Activated CD8-positive, alpha-beta memory T cell treated with anti-CD3 and anti-CD28 coated beads, Interleukin-2, amount 10 ng/mL, durations not matched to agents 7 days and 5 days (primary cell): ENCODE results near the gene SELENON. TPM values are rescaled to one million over a fixed set of nuclear protein-coding genes. Genes with fewer than 3 reads are reported as not detected.
A peak's percentile ranks its signal among the peaks of the same experiment; 100 is the strongest.
"Not testable (repeated sequence)": the region's sequence is repeated elsewhere in the genome, so short reads cannot be mapped to it uniquely, and the experiment has no call there.

Source experiments
- ATAC-seq: fragments of 150-1000 bp; cut with Tn5 transposase; one replicate; pipeline ENCODE4 v1.10.0; 2021; ENCODE audit warnings: moderate library complexity
- CTCF ChIA-PET: fragments of 350-600 bp; sonication (Branson Sonifier 250); formaldehyde crosslinking; loops from one replicate; lab custom pipeline; 2021; ENCODE audit warnings: antibody characterized with exemption; lab: Charles Lee
- DNase-seq: peaks from one replicate; pipeline ENCODE4 v3.0.0-alpha.2; 2020
- H3K27ac Mint-ChIP-seq: one replicate; pipeline ENCODE4 v1.8.0; 2021; ENCODE audit warnings: mild to moderate bottlenecking, mixed read lengths
- H3K27me3 Mint-ChIP-seq: one replicate; pipeline ENCODE4 v1.8.0; 2021; ENCODE audit warnings: mixed read lengths
- H3K36me3 Mint-ChIP-seq: one replicate; pipeline ENCODE4 v1.8.0; 2021; ENCODE audit warnings: mild to moderate bottlenecking, mixed read lengths
- H3K4me1 Mint-ChIP-seq: one replicate; pipeline ENCODE4 v1.8.0; 2021; ENCODE audit warnings: mixed read lengths
- H3K4me3 Mint-ChIP-seq: one replicate; pipeline ENCODE4 v1.8.0; 2021; ENCODE audit warnings: mild to moderate bottlenecking, moderate library complexity, mixed read lengths
- H3K9me3 Mint-ChIP-seq: one replicate; pipeline ENCODE4 v1.8.0; 2022; ENCODE audit warnings: low read depth, mixed read lengths
- total RNA-seq, 2 experiments: library from RNA; stranded (reverse); gene quantifications; one replicate each; pipeline ENCODE4 v1.2.3, GENCODE V29; 2021

SELENON gene
- total RNA-seq, 2 experiments from 2014 or later, result 2.7 to 2.9 TPM

DNA sequence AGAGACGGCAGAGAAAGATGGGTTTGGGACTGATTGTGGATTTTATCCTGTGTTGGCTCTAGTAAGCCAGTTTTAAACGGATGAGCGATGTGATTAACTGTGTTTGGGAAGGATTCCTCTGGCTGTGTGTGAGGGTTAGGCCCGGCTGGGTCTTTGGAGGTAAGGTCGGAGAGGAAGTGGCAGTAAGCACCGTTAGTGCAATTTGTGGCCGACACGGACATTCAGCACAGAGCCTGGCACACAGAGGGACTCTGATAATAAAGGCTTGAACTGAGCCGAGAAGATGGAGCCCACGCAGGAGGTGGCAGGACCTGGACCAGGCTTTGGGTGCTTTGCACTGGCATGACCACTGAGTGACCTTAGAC is 21.1 kb downstream of the SELENON start:
- DNase-seq (no peak), ATAC-seq (no peak)
- H3K4me1 Mint-ChIP-seq, result peaks cover 23% of the 10 kb centered on the region
- CTCF ChIA-PET, result interaction anchor here (1.1 to 2.9 kb wide), 5 partner anchors 23 to 288 kb away, joined by 3 to 11 read pairs (median 4); partner anchors contain the start of gene PAFAH2
- H3K36me3 Mint-ChIP-seq, result peaks cover 4% of the 10 kb centered on the region
- H3K4me3 Mint-ChIP-seq, result peak overlapping the region; percentile 91
- H3K27me3 Mint-ChIP-seq, result no peaks in the 10 kb centered on the region
- no peaks in the 10 kb centered on the region for H3K9me3 Mint-ChIP-seq
- H3K27ac Mint-ChIP-seq, result peak overlapping the region; percentile 92

DNA sequence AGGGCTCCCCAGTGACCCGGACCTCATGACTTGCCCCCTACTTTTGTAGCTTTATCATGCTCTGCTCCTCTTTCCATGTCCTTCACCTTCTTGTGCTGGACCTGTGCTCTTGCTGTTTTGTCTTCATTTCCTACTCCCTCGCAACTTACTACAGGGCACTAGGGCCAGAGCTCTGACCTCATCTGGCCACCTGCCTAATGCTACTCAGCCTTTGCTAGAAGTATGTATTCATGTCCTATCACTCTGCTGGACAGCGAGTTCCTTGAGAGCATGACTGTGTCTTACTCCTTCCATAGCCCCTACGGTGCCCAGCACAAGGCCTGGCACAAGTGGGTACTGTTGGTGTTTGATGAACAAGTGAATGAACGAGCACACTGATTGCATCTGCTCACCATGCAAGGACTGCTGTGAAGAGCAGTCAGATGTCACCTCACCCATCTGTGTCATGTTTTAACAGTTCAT is 21.7 kb downstream of the SELENON start:
- H3K9me3 Mint-ChIP-seq, result no peaks in the 10 kb centered on the region
- CTCF ChIA-PET, result interaction anchor here (0.9 to 2.9 kb wide), 7 partner anchors 9 to 301 kb away, joined by 3 to 11 read pairs (median 4); partner anchors contain the start of gene PAFAH2
- ATAC-seq, result no peak

DNA sequence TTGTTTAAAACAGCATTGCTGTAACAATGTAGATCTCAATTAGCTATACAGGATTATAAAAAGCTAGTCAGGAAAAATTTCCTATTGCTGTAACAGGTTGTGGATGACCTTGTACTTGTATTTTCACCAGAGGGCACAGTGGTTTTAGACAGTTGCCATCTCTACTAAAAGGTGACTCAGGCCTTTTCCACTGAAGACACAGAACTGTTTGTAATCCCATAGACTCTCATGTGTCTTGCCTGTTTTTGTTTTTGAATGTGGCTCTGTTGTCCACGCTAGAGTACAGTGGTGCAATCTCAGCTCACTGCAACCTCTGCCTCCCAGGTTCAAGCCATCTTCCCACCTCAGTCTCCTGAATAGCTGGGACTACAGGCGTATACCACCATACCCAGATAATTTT is 25.6 kb downstream of the SELENON start:
- H3K9me3 Mint-ChIP-seq, result no peaks in the 10 kb centered on the region
- no peak for DNase-seq
- H3K4me1 Mint-ChIP-seq, result peaks cover 15% of the 10 kb centered on the region
- CTCF ChIA-PET, result no interaction called here
- peaks cover 25% of the 10 kb centered on the region for H3K36me3 Mint-ChIP-seq
- H3K27me3 Mint-ChIP-seq, result no peaks in the 10 kb centered on the region
- no peak for ATAC-seq
- no peak overlapping the region for H3K4me3 Mint-ChIP-seq
- no peak overlapping the region for H3K27ac Mint-ChIP-seq

More for the DNA sequence above, 21.7 kb downstream of the SELENON start:
- Mint-ChIP-seq H3K27ac (peak overlapping the region; percentile 92), H3K36me3 (peaks cover 7% of the 10 kb centered on the region), H3K27me3 (no peaks in the 10 kb centered on the region), H3K4me1 (peaks cover 23% of the 10 kb centered on the region), H3K4me3 (peak overlapping the region; percentile 91)
- no peak for DNase-seq

DNA sequence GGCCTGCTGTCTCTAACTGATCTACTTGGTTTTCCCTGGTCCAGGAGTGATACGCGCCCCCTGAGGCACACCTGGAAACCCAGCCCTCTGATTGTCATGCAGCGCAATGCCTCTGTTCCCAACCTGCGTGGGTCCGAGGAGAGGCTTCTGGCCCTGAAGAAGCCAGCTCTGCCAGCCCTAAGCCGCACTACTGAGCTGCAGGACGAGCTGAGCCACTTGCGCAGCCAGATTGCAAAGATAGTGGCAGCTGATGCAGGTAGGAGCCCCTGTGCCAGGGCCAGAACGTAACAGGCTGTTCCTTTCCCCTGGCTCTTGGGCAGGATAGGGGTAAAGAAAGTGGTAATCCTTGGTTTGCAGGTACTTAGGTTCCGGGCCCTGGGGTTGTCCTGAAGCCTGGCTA is 26.6 kb downstream of the SELENON start:
- Mint-ChIP-seq H3K27ac (no peak overlapping the region), H3K4me1 (peaks cover 6% of the 10 kb centered on the region), H3K4me3 (no peak overlapping the region), H3K36me3 (peaks cover 28% of the 10 kb centered on the region), H3K27me3 (no peaks in the 10 kb centered on the region), H3K9me3 (no peaks in the 10 kb centered on the region)
- CTCF ChIA-PET, result no interaction called here
- ATAC-seq (no peak), DNase-seq (no peak)

DNA sequence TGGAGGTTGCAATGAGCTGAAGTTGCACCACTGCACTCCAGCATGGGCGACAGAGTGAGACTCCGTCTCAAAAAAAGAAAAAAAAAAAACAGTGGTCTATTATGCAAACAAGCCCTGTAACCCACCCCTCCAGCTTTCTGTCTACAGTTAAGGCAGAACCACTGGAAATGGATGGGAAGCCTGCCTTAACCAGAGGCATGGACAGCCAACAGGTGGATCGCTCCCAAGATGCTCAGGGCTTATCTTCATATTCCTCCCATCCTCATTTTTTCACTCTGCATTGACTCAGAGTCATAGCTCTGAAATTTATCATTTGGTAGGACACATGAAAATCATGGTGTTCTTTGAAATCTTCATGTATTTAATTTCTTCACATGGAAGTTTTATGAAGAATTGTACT is 28.5 kb downstream of the SELENON start:
- no peak for DNase-seq
- Mint-ChIP-seq H3K4me1 (no peaks in the 10 kb centered on the region), H3K27me3 (no peaks in the 10 kb centered on the region), H3K27ac (no peak overlapping the region), H3K9me3 (no peaks in the 10 kb centered on the region), H3K36me3 (peaks cover 35% of the 10 kb centered on the region), H3K4me3 (no peak overlapping the region)
- CTCF ChIA-PET, result no interaction called here
- no peak for ATAC-seq

DNA sequence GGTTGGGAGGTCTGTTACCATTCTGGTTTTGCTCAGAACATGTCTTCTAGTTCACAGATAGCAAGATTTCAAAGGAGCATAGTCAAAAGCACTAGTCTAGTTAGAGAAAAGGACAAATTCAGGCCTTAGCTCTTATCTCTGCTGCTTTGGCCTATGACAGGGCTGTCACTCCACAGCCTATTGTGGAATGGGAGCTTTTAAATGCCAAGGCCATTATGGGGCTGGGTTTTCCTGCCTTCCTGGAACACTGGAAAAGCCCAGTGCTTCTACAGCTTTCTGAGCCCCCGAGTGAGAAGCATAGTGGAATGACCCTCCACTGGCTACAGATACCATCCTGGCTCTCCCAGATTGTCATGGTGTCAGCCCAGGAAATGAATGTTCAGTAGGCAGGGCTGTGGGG is 29.1 kb downstream of the SELENON start:
- no peaks in the 10 kb centered on the region for H3K27me3 Mint-ChIP-seq
- H3K27ac Mint-ChIP-seq, result no peak overlapping the region
- ATAC-seq (no peak), DNase-seq (no peak)
- no peaks in the 10 kb centered on the region for H3K4me1 Mint-ChIP-seq
- H3K9me3 Mint-ChIP-seq, result no peaks in the 10 kb centered on the region
- H3K36me3 Mint-ChIP-seq, result peaks cover 35% of the 10 kb centered on the region
- CTCF ChIA-PET, result no interaction called here
- no peak overlapping the region for H3K4me3 Mint-ChIP-seq

DNA sequence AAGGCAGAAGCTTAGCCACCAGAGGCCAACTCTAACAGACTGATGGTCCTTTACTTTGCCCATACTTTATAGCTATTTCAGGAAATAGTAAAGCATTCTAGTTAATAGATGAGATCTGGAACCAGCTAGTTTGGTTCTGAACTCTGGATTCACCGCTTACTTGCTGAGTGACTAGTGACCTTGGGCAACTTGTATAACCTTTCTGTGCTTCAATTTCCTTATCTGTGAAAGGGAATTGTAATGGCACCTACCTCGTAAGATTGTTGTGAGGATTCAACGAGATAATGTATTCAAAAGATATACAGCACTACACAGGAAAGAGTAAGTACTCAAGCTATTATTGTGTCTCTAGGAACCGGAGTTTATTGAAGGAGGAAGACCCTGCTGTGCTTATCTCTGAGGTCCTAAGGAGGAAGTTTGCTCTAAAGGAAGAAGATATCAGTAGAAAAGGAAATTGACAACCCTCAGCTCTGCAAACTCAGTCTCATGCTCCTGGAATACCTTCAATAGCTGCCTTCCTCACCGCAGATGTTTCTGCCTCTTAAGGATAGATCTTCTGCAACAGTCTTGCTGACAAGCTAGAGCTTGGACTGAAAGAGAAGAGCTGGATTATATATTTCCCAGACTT is 31.7 kb downstream of the SELENON start:
- H3K4me1 Mint-ChIP-seq, result no peaks in the 10 kb centered on the region
- CTCF ChIA-PET, result interaction anchor here (0.6 to 1.5 kb wide), 3 partner anchors 8 to 166 kb away, joined by 3 to 4 read pairs (median 4); partner anchors contain the start of gene PAFAH2
- H3K4me3 Mint-ChIP-seq, result no peak overlapping the region
- H3K27ac Mint-ChIP-seq, result no peak overlapping the region
- H3K27me3 Mint-ChIP-seq, result no peaks in the 10 kb centered on the region
- H3K9me3 Mint-ChIP-seq, result no peaks in the 10 kb centered on the region
- DNase-seq (no peak), ATAC-seq (no peak)
- peaks cover 44% of the 10 kb centered on the region for H3K36me3 Mint-ChIP-seq

DNA sequence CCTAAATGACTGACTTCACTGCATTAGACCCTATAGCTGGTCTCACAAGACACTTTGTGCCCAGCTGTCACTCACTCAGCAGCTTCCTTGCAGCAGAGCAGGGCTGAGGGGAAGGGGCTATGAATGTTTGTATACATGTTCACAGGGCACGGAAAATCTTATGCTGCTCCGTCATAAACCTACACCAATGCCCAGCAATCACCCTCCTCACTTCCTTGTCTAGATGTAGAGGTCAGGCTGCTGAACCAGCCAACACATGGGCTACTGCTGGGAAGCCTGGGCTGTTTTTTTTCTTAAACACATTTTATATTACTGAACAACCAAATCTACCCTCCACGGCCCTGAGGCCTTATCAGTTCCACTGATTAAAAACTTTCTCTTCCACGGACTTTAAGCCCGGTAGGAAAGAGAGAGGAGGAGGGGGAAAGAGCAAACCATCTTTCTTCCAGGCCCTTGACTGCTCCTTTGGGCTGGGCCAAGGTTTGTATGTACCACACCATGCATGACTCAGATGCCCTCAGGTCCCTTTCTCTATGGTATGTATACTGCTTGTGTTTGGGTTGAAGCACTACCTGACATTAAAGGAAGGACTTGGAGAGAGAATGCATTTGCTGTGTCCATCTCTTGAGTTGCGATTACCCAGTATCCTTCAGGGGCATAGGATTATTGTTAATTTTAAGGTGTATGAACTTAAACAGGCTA is 32.5 kb downstream of the SELENON start:
- H3K27me3 Mint-ChIP-seq, result no peaks in the 10 kb centered on the region
- CTCF ChIA-PET, result interaction anchor here (0.6 kb wide), 1 partner anchor 10 kb away, joined by 3 read pairs; no protein-coding TSS in a partner anchor
- H3K27ac Mint-ChIP-seq, result no peak overlapping the region
- H3K4me1 Mint-ChIP-seq, result no peaks in the 10 kb centered on the region
- no peak for DNase-seq
- H3K4me3 Mint-ChIP-seq, result no peak overlapping the region
- H3K36me3 Mint-ChIP-seq, result peaks cover 41% of the 10 kb centered on the region
- ATAC-seq, result no peak
- H3K9me3 Mint-ChIP-seq, result no peaks in the 10 kb centered on the region

DNA sequence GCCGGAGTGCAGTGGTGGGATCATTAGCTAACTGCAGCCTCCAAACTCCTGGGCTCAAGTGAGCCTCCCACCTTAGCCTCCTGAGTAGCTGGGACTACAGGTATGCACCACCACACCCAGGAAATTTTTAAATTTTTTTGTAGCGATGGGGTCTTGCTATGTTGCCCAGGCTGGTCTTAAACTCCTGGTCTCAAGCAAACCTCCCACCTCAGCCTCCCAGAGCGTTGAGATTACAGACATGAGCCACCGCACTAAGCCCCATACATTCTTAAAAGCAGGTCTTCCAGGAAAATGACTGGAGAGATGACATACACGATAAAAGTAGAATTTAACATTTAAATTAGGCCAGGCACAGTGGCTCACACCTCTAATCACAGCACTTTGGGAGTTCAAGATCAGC is 33.2 kb downstream of the SELENON start:
- H3K36me3 Mint-ChIP-seq, result peaks cover 38% of the 10 kb centered on the region
- ATAC-seq (no peak), DNase-seq (no peak)
- CTCF ChIA-PET, result no interaction called here
- H3K9me3 Mint-ChIP-seq, result no peaks in the 10 kb centered on the region
- H3K4me1 Mint-ChIP-seq, result no peaks in the 10 kb centered on the region
- H3K4me3 Mint-ChIP-seq, result no peak overlapping the region
- H3K27me3 Mint-ChIP-seq, result no peaks in the 10 kb centered on the region
- H3K27ac Mint-ChIP-seq, result no peak overlapping the region

DNA sequence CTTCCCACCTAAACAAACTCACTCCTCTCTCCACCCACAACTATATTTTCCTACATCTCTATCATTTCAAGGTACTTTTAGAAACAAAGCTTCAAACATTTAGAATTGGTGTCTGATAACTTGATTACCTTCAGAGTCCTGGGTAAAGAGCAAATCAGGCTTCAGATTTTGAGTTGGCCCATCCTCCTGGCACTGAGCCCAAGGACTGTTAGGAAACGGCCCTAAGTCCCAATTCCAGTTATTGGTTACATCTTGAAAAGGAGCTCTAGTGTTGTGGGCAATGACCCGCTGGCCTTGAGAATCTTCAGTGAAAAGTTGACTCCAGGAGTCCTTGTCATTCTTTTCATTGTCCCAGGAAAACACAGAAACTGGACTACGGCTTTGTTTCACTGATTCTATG is 34.9 kb downstream of the SELENON start:
- ATAC-seq (no peak), DNase-seq (no peak)
- Mint-ChIP-seq H3K4me3 (no peak overlapping the region), H3K4me1 (no peaks in the 10 kb centered on the region), H3K27ac (no peak overlapping the region), H3K36me3 (peaks cover 30% of the 10 kb centered on the region), H3K27me3 (no peaks in the 10 kb centered on the region), H3K9me3 (no peaks in the 10 kb centered on the region)
- CTCF ChIA-PET, result interaction anchor here (1.0 to 1.2 kb wide), 2 partner anchors 11 to 61 kb away, joined by 3 read pairs; no protein-coding TSS in a partner anchor

DNA sequence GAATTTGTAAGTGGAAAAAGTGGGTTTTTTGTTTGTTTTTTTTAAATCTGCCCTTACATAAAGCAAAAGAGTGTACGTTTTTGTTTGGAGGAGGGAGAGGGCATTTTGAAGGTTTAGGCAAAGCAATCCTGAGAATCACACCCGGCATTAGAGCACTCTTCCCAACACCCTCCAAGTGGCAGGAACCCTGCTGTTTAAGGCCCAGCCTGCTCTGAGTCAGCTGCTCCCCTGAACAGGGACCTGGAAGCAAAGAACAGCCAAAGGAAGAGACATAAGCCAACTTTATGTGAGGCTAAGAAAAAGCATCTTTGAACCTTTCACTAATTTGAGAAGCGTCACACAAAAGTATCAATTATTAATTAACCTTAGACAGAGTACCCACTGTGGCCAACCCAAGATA is 36.7 kb downstream of the SELENON start:
- H3K27me3 Mint-ChIP-seq, result no peaks in the 10 kb centered on the region
- H3K4me3 Mint-ChIP-seq, result no peak overlapping the region
- no peak for DNase-seq
- CTCF ChIA-PET, result no interaction called here
- no peak for ATAC-seq
- no peaks in the 10 kb centered on the region for H3K9me3 Mint-ChIP-seq
- H3K4me1 Mint-ChIP-seq, result no peaks in the 10 kb centered on the region
- H3K36me3 Mint-ChIP-seq, result peaks cover 23% of the 10 kb centered on the region
- no peak overlapping the region for H3K27ac Mint-ChIP-seq

DNA sequence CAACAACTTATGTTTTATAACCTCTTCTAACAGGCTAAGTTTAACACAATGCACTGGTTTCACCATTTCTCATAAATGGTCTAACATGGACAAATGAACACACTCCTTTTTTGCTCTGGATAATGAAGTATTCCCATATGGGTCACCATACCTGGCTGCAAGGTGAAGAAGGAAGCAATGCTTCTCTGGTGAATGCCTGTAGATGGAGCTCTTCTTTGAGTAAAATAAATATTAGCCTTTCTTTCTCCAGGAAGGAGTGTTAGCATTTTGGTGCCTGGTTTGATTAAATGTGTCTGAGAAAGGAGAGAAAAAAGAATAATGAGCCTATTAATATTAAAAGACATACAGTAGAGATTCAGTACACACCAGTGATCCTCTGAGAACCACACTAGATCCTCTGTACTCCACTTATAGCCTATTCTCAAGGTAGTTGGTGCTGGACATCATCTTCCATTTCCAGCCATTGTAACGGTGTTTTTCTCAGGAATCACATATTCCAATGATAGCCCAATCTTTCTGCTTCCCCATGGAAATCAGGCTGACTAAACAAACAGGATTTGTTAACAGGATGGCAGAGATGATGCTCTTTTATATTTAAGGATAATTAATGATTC is 37.4 kb downstream of the SELENON start:
- Mint-ChIP-seq H3K4me3 (no peak overlapping the region), H3K4me1 (no peaks in the 10 kb centered on the region), H3K27ac (no peak overlapping the region), H3K9me3 (no peaks in the 10 kb centered on the region), H3K36me3 (peaks cover 17% of the 10 kb centered on the region), H3K27me3 (no peaks in the 10 kb centered on the region)
- no peak for ATAC-seq
- DNase-seq, result no peak
- CTCF ChIA-PET, result no interaction called here

DNA sequence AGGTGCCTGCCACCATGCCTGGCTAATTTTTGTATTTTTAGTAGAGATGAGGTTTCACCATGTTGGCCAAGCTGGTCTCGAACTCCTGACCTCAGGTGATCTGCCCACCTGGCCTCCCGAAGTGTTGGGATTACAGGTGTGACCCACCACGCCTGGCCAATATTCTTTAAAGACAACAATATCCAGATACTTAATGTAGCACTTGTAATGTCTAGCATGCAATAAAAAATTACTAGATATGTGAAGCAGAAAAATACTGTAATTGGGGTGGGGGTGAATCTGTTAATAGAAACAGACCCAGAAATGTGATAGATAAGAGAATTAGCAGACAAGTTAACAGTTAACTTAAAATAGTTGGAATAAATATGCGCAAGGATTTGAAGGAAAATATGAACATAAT is 39.8 kb downstream of the SELENON start:
- not testable (repeated sequence) for H3K27ac Mint-ChIP-seq, H3K4me3 Mint-ChIP-seq, ATAC-seq, H3K9me3 Mint-ChIP-seq, DNase-seq, H3K27me3 Mint-ChIP-seq, H3K4me1 Mint-ChIP-seq
- CTCF ChIA-PET, result interaction anchor here (1.7 kb wide), 2 partner anchors 9 to 158 kb away, joined by 4 to 5 read pairs; partner anchors contain the start of gene PAFAH2
- H3K36me3 Mint-ChIP-seq, result peaks cover 11% of the 10 kb centered on the region
